Measurements from ENCODE around the gene ARHGAP15.
"Not testable (repeated sequence)": the region's sequence is repeated elsewhere in the genome, so short reads cannot be mapped to it uniquely, and the experiment has no call there.

Gene ARHGAP15

DNA sequence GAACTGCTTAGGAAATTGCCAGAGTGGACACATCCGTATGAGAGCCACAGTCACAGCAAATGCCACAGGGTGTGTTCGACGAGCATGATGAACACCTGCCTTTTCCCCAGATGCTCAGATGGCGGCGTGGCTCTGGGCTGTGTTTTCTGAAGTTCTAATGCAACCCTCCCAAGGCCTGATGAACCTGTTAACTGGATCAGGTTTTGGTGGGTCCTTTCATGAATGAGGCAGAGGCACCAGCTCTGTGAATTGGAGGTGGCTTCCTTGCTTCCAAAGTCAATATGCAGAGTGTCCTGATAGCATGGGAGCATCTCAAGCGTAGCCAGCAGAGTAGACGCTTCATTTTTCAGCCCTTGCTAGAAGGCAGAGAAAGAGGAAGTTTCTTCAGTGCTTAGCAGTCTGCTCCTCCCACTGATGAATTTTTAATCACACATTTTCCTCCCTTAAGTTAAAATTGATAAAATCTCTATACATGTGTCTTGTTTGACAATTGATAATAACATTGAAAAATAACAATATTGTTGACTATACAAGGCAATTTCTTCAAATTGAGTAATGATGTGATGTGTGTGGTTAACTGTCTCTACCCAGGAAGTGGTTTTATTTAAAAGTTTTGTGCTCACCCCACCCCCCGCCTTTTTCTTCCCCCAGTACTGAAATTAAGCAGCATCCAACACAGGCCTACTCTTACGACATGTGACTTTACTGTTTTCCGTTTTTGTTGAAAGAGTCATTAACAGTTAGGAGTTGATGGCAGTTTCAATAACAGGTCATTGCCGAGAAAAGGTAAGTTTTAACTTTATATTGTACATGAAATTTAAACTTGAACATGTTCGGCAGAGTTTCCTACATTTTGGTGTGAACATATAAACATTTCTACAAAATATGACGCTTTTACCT, at the start of gene ARHGAP15:
Gene ARHGAP15 (plus strand): TSS at position 739 of the 900 bp plus-strand sequence.
- H3K27ac ChIP-seq (ENCODE audit: low read depth, low read length): no peak within 1 kb of the TSS
- H3K27me3 ChIP-seq (ENCODE audit: control insufficient read depth, insufficient read depth, low read length): no peaks in the 10 kb centered on the region
- H3K36me3 ChIP-seq (ENCODE audit: control insufficient read depth, insufficient read depth, low read length): no peaks in the 10 kb centered on the region
- H3K4me3 ChIP-seq (ENCODE audit: low read depth, low read length): no peak within 1 kb of the TSS
- no peaks in the 10 kb centered on the region for H3K9me3 ChIP-seq (ENCODE audit: control insufficient read depth, insufficient read depth, low read length)
- no peaks in the 10 kb centered on the region for H3K4me1 ChIP-seq (ENCODE audit: control insufficient read depth, insufficient read depth, low read length)
- H3K9ac ChIP-seq (ENCODE audit: low read depth, low read length): no peak within 1 kb of the TSS

DNA sequence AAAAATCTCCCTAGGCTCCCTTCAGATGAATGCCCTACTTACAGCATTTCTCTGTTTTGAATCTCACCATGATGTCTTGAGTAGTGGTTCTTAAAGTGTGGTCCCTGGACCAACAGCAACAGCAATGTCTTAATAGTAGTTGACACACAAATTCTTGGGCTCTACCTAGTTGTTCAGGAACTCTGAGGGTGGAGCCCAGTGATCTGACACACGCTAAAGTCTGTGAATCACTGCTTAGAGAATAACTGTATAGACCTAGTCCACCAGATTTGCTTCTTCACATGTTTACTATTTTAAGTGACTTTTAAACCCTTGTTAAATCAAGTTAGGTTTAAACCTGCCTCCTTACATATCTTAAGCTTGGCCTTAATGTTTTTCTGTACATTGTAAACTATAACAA, 47.6 kb upstream of the ARHGAP15 start:
- Histone ChIP-seq H3K27ac (ENCODE audit: low read depth, low read length) (no peak overlapping the region), H3K9ac (ENCODE audit: low read depth, low read length) (no peak overlapping the region), H3K36me3 (ENCODE audit: control insufficient read depth, insufficient read depth, low read length) (no peaks in the 10 kb centered on the region), H3K27me3 (ENCODE audit: control insufficient read depth, insufficient read depth, low read length) (no peaks in the 10 kb centered on the region), H3K9me3 (ENCODE audit: control insufficient read depth, insufficient read depth, low read length) (peaks cover 2% of the 10 kb centered on the region), H3K4me1 (ENCODE audit: control insufficient read depth, insufficient read depth, low read length) (no peaks in the 10 kb centered on the region), H3K4me3 (ENCODE audit: low read depth, low read length) (no peak overlapping the region)

GRCh38 chr2:143083636-143084035, 45.6 kb upstream of the ARHGAP15 start:
- Histone ChIP-seq H3K27me3 (ENCODE audit: control insufficient read depth, insufficient read depth, low read length) (no peaks in the 10 kb centered on the region), H3K4me1 (ENCODE audit: control insufficient read depth, insufficient read depth, low read length) (no peaks in the 10 kb centered on the region), H3K9ac (ENCODE audit: low read depth, low read length) (no peak overlapping the region), H3K36me3 (ENCODE audit: control insufficient read depth, insufficient read depth, low read length) (no peaks in the 10 kb centered on the region), H3K9me3 (ENCODE audit: control insufficient read depth, insufficient read depth, low read length) (no peaks in the 10 kb centered on the region), H3K4me3 (ENCODE audit: low read depth, low read length) (no peak overlapping the region), H3K27ac (ENCODE audit: low read depth, low read length) (no peak overlapping the region)

DNA sequence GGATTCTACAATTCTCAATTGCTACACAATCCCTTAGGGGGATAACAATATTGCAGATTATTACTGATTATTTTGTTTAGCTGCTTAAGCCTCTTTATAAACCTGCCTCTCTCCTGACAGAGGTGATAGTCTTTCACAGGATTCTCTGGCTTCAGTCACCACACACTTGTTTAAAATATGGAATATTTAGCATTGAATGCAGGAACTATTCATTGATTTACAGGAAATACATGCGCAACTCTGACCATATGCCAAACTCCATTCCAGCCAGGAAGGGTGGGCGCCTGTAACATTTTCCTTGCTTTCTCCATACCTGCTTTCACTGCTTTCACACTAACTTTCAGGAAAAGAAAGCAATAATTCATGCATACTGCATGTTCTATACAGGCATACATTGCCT, 44.8 kb upstream of the ARHGAP15 start:
- no peak overlapping the region for H3K27ac ChIP-seq (ENCODE audit: low read depth, low read length)
- no peaks in the 10 kb centered on the region for H3K9me3 ChIP-seq (ENCODE audit: control insufficient read depth, insufficient read depth, low read length)
- H3K4me3 ChIP-seq (ENCODE audit: low read depth, low read length): no peak overlapping the region
- no peaks in the 10 kb centered on the region for H3K27me3 ChIP-seq (ENCODE audit: control insufficient read depth, insufficient read depth, low read length)
- H3K4me1 ChIP-seq (ENCODE audit: control insufficient read depth, insufficient read depth, low read length): no peaks in the 10 kb centered on the region
- H3K36me3 ChIP-seq (ENCODE audit: control insufficient read depth, insufficient read depth, low read length): no peaks in the 10 kb centered on the region
- H3K9ac ChIP-seq (ENCODE audit: low read depth, low read length): no peak overlapping the region

- Histone ChIP-seq H3K36me3 (ENCODE audit: control insufficient read depth, insufficient read depth, low read length) (no peaks in the 10 kb centered on the region), H3K27ac (ENCODE audit: low read depth, low read length) (no peak overlapping the region), H3K9ac (ENCODE audit: low read depth, low read length) (no peak overlapping the region), H3K27me3 (ENCODE audit: control insufficient read depth, insufficient read depth, low read length) (no peaks in the 10 kb centered on the region), H3K4me3 (ENCODE audit: low read depth, low read length) (no peak overlapping the region), H3K4me1 (ENCODE audit: control insufficient read depth, insufficient read depth, low read length) (no peaks in the 10 kb centered on the region), H3K9me3 (ENCODE audit: control insufficient read depth, insufficient read depth, low read length) (no peaks in the 10 kb centered on the region)
Measured at GRCh38 chr2:143085125-143085784, 44.0 kb upstream of the ARHGAP15 start.

DNA sequence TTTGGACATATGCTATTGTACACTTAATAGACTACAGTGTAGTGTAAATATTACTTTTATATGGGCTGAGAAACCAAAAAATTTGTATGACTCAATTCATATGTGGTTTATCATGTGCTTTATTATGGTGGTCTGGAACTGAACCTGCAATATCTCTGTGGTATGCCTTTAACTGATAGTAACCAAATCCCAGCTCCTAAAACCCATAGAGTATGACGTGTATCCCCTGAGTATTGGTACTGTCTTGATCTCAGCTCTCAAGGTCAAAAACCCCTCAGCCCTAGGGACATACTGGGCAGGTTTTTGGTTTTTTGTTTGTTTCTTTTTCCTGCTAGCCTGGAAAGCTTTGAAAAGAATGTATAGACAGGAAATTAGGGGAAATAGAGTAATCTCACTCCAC, 42.2 kb upstream of the ARHGAP15 start:
- Histone ChIP-seq H3K4me3 (ENCODE audit: low read depth, low read length) (no peak overlapping the region), H3K4me1 (ENCODE audit: control insufficient read depth, insufficient read depth, low read length) (no peaks in the 10 kb centered on the region), H3K27ac (ENCODE audit: low read depth, low read length) (no peak overlapping the region), H3K27me3 (ENCODE audit: control insufficient read depth, insufficient read depth, low read length) (no peaks in the 10 kb centered on the region), H3K9ac (ENCODE audit: low read depth, low read length) (no peak overlapping the region), H3K36me3 (ENCODE audit: control insufficient read depth, insufficient read depth, low read length) (no peaks in the 10 kb centered on the region), H3K9me3 (ENCODE audit: control insufficient read depth, insufficient read depth, low read length) (no peaks in the 10 kb centered on the region)

DNA sequence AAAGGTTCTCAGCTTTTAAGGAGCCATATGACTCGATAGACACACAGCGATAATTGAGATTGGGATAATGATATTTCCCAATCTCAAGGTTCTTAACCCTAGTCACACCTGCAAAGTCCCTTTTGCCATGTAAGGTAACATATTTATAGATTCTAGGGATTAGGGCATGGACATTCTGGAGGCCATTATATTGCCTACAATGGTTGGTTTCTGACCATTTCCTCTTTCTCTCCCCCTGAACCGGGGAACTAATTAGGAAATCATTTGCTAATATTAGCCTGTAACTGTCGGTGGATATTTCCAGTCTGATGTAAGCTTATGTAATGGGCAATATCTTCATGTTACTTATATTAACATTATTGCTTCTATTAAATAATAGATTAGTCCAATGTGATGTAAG, 40.8 kb upstream of the ARHGAP15 start:
- no peak overlapping the region for H3K27ac ChIP-seq (ENCODE audit: low read depth, low read length)
- H3K27me3 ChIP-seq (ENCODE audit: control insufficient read depth, insufficient read depth, low read length): no peaks in the 10 kb centered on the region
- no peaks in the 10 kb centered on the region for H3K36me3 ChIP-seq (ENCODE audit: control insufficient read depth, insufficient read depth, low read length)
- no peaks in the 10 kb centered on the region for H3K4me1 ChIP-seq (ENCODE audit: control insufficient read depth, insufficient read depth, low read length)
- no peak overlapping the region for H3K4me3 ChIP-seq (ENCODE audit: low read depth, low read length)
- H3K9ac ChIP-seq (ENCODE audit: low read depth, low read length): no peak overlapping the region
- H3K9me3 ChIP-seq (ENCODE audit: control insufficient read depth, insufficient read depth, low read length): no peaks in the 10 kb centered on the region

DNA sequence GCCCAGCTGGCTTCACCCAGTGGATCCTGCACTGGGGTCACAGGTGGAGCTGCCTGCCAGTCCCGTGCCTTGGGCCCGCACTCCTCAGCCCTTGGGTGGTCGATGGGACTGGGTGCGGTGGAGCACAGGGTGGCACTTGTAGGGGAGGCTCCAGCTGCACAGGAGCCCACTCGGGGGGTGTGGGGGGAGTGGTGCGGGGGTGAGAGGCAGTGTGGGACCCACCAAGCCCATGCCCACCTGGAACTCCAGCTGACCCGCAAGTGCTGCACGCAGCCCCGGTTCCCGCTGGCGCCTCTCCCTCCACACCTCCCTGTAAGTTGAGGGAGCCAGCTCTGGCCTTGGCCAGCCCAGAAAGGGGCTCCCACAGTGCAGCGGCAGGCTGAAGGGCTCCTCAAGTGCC, 39.7 kb upstream of the ARHGAP15 start:
- H3K9me3 ChIP-seq (ENCODE audit: control insufficient read depth, insufficient read depth, low read length); H3K4me3 ChIP-seq (ENCODE audit: low read depth, low read length); H3K27me3 ChIP-seq (ENCODE audit: control insufficient read depth, insufficient read depth, low read length); H3K27ac ChIP-seq (ENCODE audit: low read depth, low read length); H3K4me1 ChIP-seq (ENCODE audit: control insufficient read depth, insufficient read depth, low read length); H3K9ac ChIP-seq (ENCODE audit: low read depth, low read length); H3K36me3 ChIP-seq (ENCODE audit: control insufficient read depth, insufficient read depth, low read length): not testable (repeated sequence)

GRCh38 chr2:143110758-143111428, 18.3 kb upstream of the ARHGAP15 start:
- no peak overlapping the region for H3K27ac ChIP-seq (ENCODE audit: low read depth, low read length)
- H3K9ac ChIP-seq (ENCODE audit: low read depth, low read length): no peak overlapping the region
- no peak overlapping the region for H3K4me3 ChIP-seq (ENCODE audit: low read depth, low read length)
- H3K4me1 ChIP-seq (ENCODE audit: control insufficient read depth, insufficient read depth, low read length): no peaks in the 10 kb centered on the region
- H3K36me3 ChIP-seq (ENCODE audit: control insufficient read depth, insufficient read depth, low read length): no peaks in the 10 kb centered on the region
- no peaks in the 10 kb centered on the region for H3K27me3 ChIP-seq (ENCODE audit: control insufficient read depth, insufficient read depth, low read length)
- H3K9me3 ChIP-seq (ENCODE audit: control insufficient read depth, insufficient read depth, low read length): no peaks in the 10 kb centered on the region

GRCh38 chr2:143117225-143117624, 12.0 kb upstream of the ARHGAP15 start:
- Histone ChIP-seq H3K27me3 (ENCODE audit: control insufficient read depth, insufficient read depth, low read length) (no peaks in the 10 kb centered on the region), H3K36me3 (ENCODE audit: control insufficient read depth, insufficient read depth, low read length) (no peaks in the 10 kb centered on the region), H3K4me1 (ENCODE audit: control insufficient read depth, insufficient read depth, low read length) (no peaks in the 10 kb centered on the region), H3K9ac (ENCODE audit: low read depth, low read length) (no peak overlapping the region), H3K27ac (ENCODE audit: low read depth, low read length) (no peak overlapping the region), H3K9me3 (ENCODE audit: control insufficient read depth, insufficient read depth, low read length) (no peaks in the 10 kb centered on the region), H3K4me3 (ENCODE audit: low read depth, low read length) (no peak overlapping the region)

- Histone ChIP-seq H3K4me1 (ENCODE audit: control insufficient read depth, insufficient read depth, low read length) (no peaks in the 10 kb centered on the region), H3K27ac (ENCODE audit: low read depth, low read length) (no peak overlapping the region), H3K9ac (ENCODE audit: low read depth, low read length) (no peak overlapping the region), H3K4me3 (ENCODE audit: low read depth, low read length) (no peak overlapping the region), H3K36me3 (ENCODE audit: control insufficient read depth, insufficient read depth, low read length) (no peaks in the 10 kb centered on the region), H3K9me3 (ENCODE audit: control insufficient read depth, insufficient read depth, low read length) (no peaks in the 10 kb centered on the region), H3K27me3 (ENCODE audit: control insufficient read depth, insufficient read depth, low read length) (no peaks in the 10 kb centered on the region)
Measured at GRCh38 chr2:143121079-143121478, 8.1 kb upstream of the ARHGAP15 start.
